Mesothelial cell of epicardium (in vitro differentiated cells): ENCODE measurements around the gene AAMP. TPM values are rescaled to one million over a fixed set of nuclear protein-coding genes. Genes with fewer than 3 reads are reported as not detected.
A peak's percentile ranks its signal among the peaks of the same experiment; 100 is the strongest.
"Not testable (repeated sequence)": the region's sequence is repeated elsewhere in the genome, so short reads cannot be mapped to it uniquely, and the experiment has no call there.

ENCODE experiments used
- DNase-seq, 2 experiments: peaks; one replicate each; pipeline ENCODE4 v3.0.0; 2021; ENCODE audit warnings: low spot score in 2 of 2; ENCODE audit not compliant: unreplicated experiment in 2 of 2
- H3K27ac Mint-ChIP-seq: 2 replicates; pipeline ENCODE4 v1.8.0; 2021; ENCODE audit warnings: mixed read lengths
- H3K27me3 Mint-ChIP-seq: 2 replicates; pipeline ENCODE4 v1.8.0; 2021; ENCODE audit warnings: low read depth, mixed read lengths
- H3K36me3 Mint-ChIP-seq: 2 replicates; pipeline ENCODE4 v1.8.0; 2021; ENCODE audit warnings: mixed read lengths
- H3K4me1 Mint-ChIP-seq: 2 replicates; pipeline ENCODE4 v1.8.0; 2021; ENCODE audit warnings: mixed read lengths
- H3K4me3 Mint-ChIP-seq: 2 replicates; pipeline ENCODE4 v1.8.0; 2021; ENCODE audit warnings: mild to moderate bottlenecking, moderate library complexity, mixed read lengths
- H3K9me3 Mint-ChIP-seq: 2 replicates; pipeline ENCODE4 v1.8.0; 2021; ENCODE audit warnings: mixed read lengths
- total RNA-seq: library from RNA; stranded (reverse); gene quantifications from 3 replicates; pipeline ENCODE4 v1.2.1, GENCODE V29; 2021
- TF ChIP-seq, protein P1 (sequence below): fragments of 200-600 bp; sonication (generic); IDR thresholded peaks from one replicate; pipeline ENCODE4 v1.5.0; 2021; ENCODE audit warnings: antibody characterized with exemption; ENCODE audit not compliant: unreplicated experiment

Gene AAMP
- total RNA-seq, 1 donor from 2014 or later, result 66.6 TPM

DNA sequence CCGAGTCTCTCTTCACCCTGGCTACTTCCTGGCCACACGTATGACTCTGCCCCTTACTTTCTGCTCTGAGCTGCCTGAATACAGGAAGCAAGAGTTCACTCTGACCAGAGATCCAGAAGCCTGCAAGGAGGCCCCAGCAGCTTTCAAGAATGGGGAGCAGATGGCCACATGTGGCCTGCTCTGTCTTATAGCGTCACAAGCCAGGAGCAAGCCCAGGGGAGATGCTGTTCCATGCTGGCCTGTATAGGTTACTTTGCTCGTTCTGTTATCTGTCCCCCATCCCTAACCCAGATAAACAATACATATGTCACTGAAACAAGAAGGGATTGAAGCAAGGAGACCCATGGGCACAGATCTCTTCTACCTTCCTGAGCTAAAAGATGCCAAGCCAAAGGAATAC, 4.6 kb upstream of the AAMP start:
- peaks cover 21% of the 10 kb centered on the region for H3K4me1 Mint-ChIP-seq
- H3K4me3 Mint-ChIP-seq, result no peak overlapping the region
- peak overlapping the region; percentile 47 for H3K27ac Mint-ChIP-seq
- TF ChIP-seq, protein P1, sequence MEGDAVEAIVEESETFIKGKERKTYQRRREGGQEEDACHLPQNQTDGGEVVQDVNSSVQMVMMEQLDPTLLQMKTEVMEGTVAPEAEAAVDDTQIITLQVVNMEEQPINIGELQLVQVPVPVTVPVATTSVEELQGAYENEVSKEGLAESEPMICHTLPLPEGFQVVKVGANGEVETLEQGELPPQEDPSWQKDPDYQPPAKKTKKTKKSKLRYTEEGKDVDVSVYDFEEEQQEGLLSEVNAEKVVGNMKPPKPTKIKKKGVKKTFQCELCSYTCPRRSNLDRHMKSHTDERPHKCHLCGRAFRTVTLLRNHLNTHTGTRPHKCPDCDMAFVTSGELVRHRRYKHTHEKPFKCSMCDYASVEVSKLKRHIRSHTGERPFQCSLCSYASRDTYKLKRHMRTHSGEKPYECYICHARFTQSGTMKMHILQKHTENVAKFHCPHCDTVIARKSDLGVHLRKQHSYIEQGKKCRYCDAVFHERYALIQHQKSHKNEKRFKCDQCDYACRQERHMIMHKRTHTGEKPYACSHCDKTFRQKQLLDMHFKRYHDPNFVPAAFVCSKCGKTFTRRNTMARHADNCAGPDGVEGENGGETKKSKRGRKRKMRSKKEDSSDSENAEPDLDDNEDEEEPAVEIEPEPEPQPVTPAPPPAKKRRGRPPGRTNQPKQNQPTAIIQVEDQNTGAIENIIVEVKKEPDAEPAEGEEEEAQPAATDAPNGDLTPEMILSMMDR, result no peak
- H3K27me3 Mint-ChIP-seq, result no peaks in the 10 kb centered on the region
- peaks cover 17% of the 10 kb centered on the region for H3K36me3 Mint-ChIP-seq
- H3K9me3 Mint-ChIP-seq, result no peaks in the 10 kb centered on the region
- no peak for DNase-seq

DNA sequence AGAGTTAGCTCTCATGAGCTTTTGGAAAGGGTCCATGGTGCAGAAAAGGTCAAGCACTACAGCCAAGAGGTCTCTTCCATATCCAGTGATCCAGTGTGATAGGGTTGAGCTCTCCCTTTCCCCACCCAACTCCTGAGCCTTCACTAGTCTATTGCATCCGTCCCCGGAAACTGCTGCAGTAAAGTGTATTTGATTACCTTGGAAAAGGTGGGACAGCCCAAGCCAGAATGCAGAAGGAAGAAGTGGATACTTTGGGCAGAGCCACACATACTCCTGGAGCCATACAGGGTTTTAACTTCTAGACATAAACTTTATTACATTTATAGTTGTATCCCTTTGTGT, 3.9 kb upstream of the AAMP start:
- peaks cover 27% of the 10 kb centered on the region for H3K4me1 Mint-ChIP-seq
- H3K9me3 Mint-ChIP-seq, result no peaks in the 10 kb centered on the region
- no peaks in the 10 kb centered on the region for H3K27me3 Mint-ChIP-seq
- H3K27ac Mint-ChIP-seq, result peak overlapping the region; percentile 56
- no peak overlapping the region for H3K4me3 Mint-ChIP-seq
- DNase-seq, result no peak
- H3K36me3 Mint-ChIP-seq, result peaks cover 15% of the 10 kb centered on the region
- TF ChIP-seq, protein P1, result no peak

DNA sequence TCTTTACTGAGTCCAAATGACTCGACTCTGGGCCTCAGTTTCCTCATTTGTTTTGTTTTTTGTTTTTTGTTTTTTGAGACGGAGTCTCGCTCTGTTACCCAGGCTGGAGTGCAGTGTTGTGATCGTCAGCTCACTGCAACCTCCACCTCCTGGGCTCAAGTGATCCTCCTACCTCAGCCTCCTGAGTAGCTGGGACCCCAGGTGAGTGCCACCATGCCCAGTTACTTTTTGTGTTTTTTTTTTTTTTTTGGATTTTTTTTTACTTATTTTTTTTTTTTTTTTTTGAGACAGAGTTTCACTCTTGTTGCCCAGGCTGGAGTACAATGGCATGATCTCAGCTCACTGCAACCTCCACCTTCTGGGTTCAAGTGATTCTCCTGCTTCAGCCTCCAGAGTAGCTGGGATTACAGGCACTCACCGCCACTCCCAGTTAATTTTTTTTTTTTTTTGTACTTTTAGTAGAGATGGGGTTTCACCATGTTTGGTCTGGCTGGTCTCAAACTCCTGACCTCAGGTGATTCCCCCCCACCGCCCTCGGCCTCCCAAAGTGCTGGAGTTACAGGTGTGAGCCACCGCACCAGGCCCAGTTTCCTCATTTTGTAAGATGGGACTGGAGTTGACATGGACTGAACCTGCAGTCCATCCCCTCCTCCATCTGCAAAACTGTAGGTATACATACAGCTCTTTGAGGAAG, 3.4 kb upstream of the AAMP start:
- H3K9me3 Mint-ChIP-seq, H3K4me3 Mint-ChIP-seq, H3K27me3 Mint-ChIP-seq, DNase-seq: not testable (repeated sequence)
- Mint-ChIP-seq H3K4me1 (peaks cover 27% of the 10 kb centered on the region), H3K27ac (peak overlapping the region; percentile 56), H3K36me3 (peaks cover 15% of the 10 kb centered on the region)

DNA sequence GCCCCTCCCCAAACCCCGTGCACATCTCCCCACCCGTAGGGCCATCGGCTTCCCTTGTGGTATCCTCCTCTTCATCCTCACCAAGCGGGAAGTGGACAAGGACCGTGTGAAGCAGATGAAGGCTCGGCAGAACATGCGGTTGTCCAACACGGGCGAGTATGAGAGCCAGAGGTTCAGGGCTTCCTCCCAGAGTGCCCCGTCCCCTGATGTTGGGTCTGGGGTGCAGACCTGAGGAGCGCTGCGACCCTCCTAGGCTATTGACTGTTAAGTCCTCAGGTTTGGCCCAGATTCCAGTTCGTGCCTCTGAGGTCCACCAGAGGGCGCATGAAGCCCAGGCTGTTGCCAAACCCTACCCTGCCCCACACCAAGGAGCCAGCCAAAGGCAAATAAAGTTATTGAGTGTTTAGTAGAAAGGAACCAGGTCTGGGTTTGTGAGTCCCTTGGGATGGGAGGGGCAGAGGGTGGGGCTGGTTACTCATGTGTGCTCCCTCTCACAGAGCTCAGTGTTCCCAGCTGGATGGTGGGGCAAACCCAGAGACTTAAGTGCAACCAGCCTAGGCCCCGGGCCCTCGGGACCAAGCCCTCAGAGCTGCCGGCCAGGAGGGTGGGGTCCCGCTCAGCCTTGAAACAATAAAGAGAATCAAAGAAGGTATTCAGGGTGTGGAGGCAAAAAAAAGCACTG, 2.7 kb upstream of the AAMP start:
- TF ChIP-seq, protein P1, result peak; percentile 81
- Mint-ChIP-seq H3K4me3 (peak overlapping the region; percentile 28), H3K9me3 (no peaks in the 10 kb centered on the region), H3K4me1 (peaks cover 27% of the 10 kb centered on the region), H3K27me3 (no peaks in the 10 kb centered on the region), H3K27ac (peak overlapping the region; percentile 4), H3K36me3 (peaks cover 14% of the 10 kb centered on the region)
- DNase-seq, result peak; percentile 50 to 85

DNA sequence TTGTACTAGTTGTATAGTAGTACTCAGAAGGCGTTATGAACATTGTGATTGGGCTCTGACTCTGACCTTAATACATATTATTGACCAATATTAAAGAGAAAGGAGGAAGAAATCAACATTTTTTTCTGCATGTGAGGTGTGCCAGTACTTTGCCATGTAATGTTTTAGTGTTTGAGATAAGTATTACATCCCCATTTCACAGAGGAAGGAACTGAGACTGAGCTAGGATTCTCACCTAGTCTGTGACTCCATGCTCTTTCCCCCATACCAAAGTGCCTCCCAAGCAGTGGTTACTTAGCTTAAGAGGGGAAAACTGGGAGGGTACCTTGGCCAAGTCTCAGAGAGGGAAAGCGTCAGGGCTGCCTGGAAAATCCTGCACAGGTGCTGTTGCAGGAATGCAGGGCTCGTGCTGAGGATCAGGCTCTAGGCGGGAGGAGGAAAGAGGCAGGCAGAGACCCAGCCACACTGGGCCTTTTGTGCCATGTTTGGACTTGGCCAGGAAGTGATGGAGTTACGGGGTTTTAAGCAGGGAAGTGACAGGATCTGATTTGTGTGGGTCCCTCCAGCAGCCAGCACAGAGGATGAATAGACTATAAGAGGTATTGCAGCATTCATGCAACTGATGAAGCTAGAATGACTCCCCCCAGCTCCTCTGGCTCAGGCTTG, 2.1 kb upstream of the AAMP start:
- TF ChIP-seq, protein P1, result no peak
- H3K27ac Mint-ChIP-seq, result peak overlapping the region; percentile 4
- no peaks in the 10 kb centered on the region for H3K27me3 Mint-ChIP-seq

DNA sequence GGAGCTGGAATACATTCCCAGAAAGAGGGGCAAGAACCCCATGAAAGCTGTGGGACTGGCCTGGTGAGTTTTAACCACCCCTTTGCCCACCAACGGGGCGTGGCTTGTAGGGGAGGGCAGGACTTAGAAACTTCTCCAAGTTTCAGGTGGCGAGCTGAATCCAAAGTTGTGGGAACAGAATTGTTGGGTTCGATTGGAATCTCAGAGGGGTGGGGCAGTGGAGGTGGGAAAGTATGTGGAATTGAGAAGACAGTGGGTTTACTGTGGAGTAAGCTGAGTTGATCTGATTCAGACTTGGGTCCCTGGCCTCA, 1.5 kb upstream of the AAMP start:
- no peaks in the 10 kb centered on the region for H3K27me3 Mint-ChIP-seq
- H3K36me3 Mint-ChIP-seq, result peaks cover 12% of the 10 kb centered on the region
- TF ChIP-seq, protein P1, result no peak
- no peak for DNase-seq
- peaks cover 27% of the 10 kb centered on the region for H3K4me1 Mint-ChIP-seq
- H3K4me3 Mint-ChIP-seq, result peak overlapping the region; percentile 98
- H3K27ac Mint-ChIP-seq, result peak overlapping the region; percentile 88
- no peaks in the 10 kb centered on the region for H3K9me3 Mint-ChIP-seq

More for the DNA sequence above, 2.1 kb upstream of the AAMP start:
- no peaks in the 10 kb centered on the region for H3K9me3 Mint-ChIP-seq
- H3K4me1 Mint-ChIP-seq, result peaks cover 27% of the 10 kb centered on the region
- H3K36me3 Mint-ChIP-seq, result peaks cover 14% of the 10 kb centered on the region
- H3K4me3 Mint-ChIP-seq, result peak overlapping the region; percentile 98
- DNase-seq, result no peak
